ENCODE results near the gene RNLS.

The RNLS gene

GRCh38 chr10:88457660-88458059 is 125.5 kb downstream of the RNLS start:
- no peak for ATAC-seq
- no peak for TF ChIP-seq OSR1 (CRISPR knock-in tag; IDR thresholded peaks at IDR 0.05)
- no peak for TF ChIP-seq CSDC2 (CRISPR knock-in tag; IDR thresholded peaks at IDR 0.05)
- no peak for TF ChIP-seq CREB5 (CRISPR knock-in tag; IDR thresholded peaks at IDR 0.05; ENCODE audit: low read depth)
- TF ChIP-seq ARNTL (CRISPR knock-in tag; IDR thresholded peaks at IDR 0.05; ENCODE audit: borderline replicate concordance, low read depth): no peak
- no peak for TF ChIP-seq ISL1 (CRISPR knock-in tag; IDR thresholded peaks at IDR 0.05)
- no peak for TF ChIP-seq PATZ1 (CRISPR knock-in tag; IDR thresholded peaks at IDR 0.05; ENCODE audit: borderline replicate concordance)
- TF ChIP-seq ZNF70 (CRISPR knock-in tag; IDR thresholded peaks at IDR 0.05): no peak

GRCh38 chr10:88456730-88457129 is 126.4 kb downstream of the RNLS start:
- no peak for ATAC-seq
- TF ChIP-seq PATZ1 (CRISPR knock-in tag; IDR thresholded peaks at IDR 0.05; ENCODE audit: borderline replicate concordance) (no peak), RARB (CRISPR knock-in tag; IDR thresholded peaks at IDR 0.05) (no peak), POU6F1 (CRISPR knock-in tag; IDR thresholded peaks at IDR 0.05; ENCODE audit: borderline replicate concordance, low read depth) (no peak), TCF4 (CRISPR knock-in tag; IDR thresholded peaks at IDR 0.05; ENCODE audit: borderline replicate concordance) (no peak), ZNF8 (CRISPR knock-in tag; IDR thresholded peaks at IDR 0.05) (no peak), ZFP30 (CRISPR knock-in tag; IDR thresholded peaks at IDR 0.05) (no peak), PPARA (CRISPR knock-in tag; IDR thresholded peaks at IDR 0.05; ENCODE audit: borderline replicate concordance) (no peak), CSDC2 (CRISPR knock-in tag; IDR thresholded peaks at IDR 0.05) (no peak), ESRRG (CRISPR knock-in tag; IDR thresholded peaks at IDR 0.05) (no peak), BACH2 (CRISPR knock-in tag; IDR thresholded peaks at IDR 0.05; ENCODE audit: borderline replicate concordance) (no peak), GLIS3 (CRISPR knock-in tag; IDR thresholded peaks at IDR 0.05) (no peak), ZC3H10 (CRISPR knock-in tag; IDR thresholded peaks at IDR 0.05) (no peak), ZFP3 (CRISPR knock-in tag; IDR thresholded peaks at IDR 0.05) (no peak), ISL1 (CRISPR knock-in tag; IDR thresholded peaks at IDR 0.05) (no peak), TOX (CRISPR knock-in tag; IDR thresholded peaks at IDR 0.05; ENCODE audit: borderline replicate concordance) (no peak), CSRNP3 (CRISPR knock-in tag; IDR thresholded peaks at IDR 0.05) (no peak), ARNTL (CRISPR knock-in tag; IDR thresholded peaks at IDR 0.05; ENCODE audit: borderline replicate concordance, low read depth) (no peak), CREB5 (CRISPR knock-in tag; IDR thresholded peaks at IDR 0.05; ENCODE audit: low read depth) (no peak), TSHZ2 (CRISPR knock-in tag; IDR thresholded peaks at IDR 0.05) (no peak), OSR1 (CRISPR knock-in tag; IDR thresholded peaks at IDR 0.05) (no peak)

Measured in SK-N-SH treated with all-trans-retinoic acid at 6 μM for 48 hours (cell line).